RWPE2 (cell line): ENCODE measurements around the gene STK38L.

Experiments used
- ATAC-seq: fragments of 200-7000 bp; cut with Tn5 transposase; 3 replicates; pipeline ENCODE4 v1.9.1; 2021; ENCODE audit warnings: low read depth
- DNase-seq: peaks from one replicate; pipeline ENCODE4 v3.0.0-alpha.2; 2020; ENCODE audit warnings: low spot score
- H3K27ac ChIP-seq: fragments of 450-650 bp; 2 replicates; pipeline ENCODE4 v1.5.1; 2017; ENCODE audit warnings: mild to moderate bottlenecking; ENCODE audit not compliant: poor library complexity, severe bottlenecking
- H3K27me3 ChIP-seq: fragments of 250-450 bp; sonication (Bioruptor Pico); 2 replicates; pipeline ENCODE4 v1.5.1; 2021; ENCODE audit warnings: mild to moderate bottlenecking, moderate library complexity; ENCODE audit not compliant: insufficient read depth, poor library complexity, severe bottlenecking
- H3K36me3 ChIP-seq: fragments of 250-450 bp; sonication (Bioruptor Pico); 2 replicates; pipeline ENCODE4 v1.5.1; 2020; ENCODE audit warnings: low read depth, mild to moderate bottlenecking, moderate library complexity
- H3K4me1 ChIP-seq: fragments of 250-450 bp; sonication (Bioruptor Pico); 2 replicates; pipeline ENCODE4 v1.5.1; 2021; ENCODE audit warnings: mild to moderate bottlenecking, moderate library complexity; ENCODE audit not compliant: insufficient read depth, poor library complexity, severe bottlenecking
- H3K4me3 ChIP-seq: fragments of 250-450 bp; sonication (Bioruptor Pico); 2 replicates; pipeline ENCODE4 v1.5.1; 2021; ENCODE audit warnings: mild to moderate bottlenecking, moderate library complexity; ENCODE audit not compliant: severe bottlenecking
- H3K9me3 ChIP-seq: fragments of 250-450 bp; sonication (Bioruptor Pico); 2 replicates; pipeline ENCODE4 v1.5.1; 2021; ENCODE audit warnings: mild to moderate bottlenecking, moderate library complexity; ENCODE audit not compliant: severe bottlenecking
- CTCF ChIP-seq: fragments of 450-650 bp; IDR thresholded peaks from one replicate; pipeline ENCODE4 v1.5.1; 2017; ENCODE audit warnings: mild to moderate bottlenecking, moderate library complexity; ENCODE audit not compliant: poor library complexity, severe bottlenecking

Gene STK38L

GRCh38 chr12:27342536-27342935, 98.5 kb downstream of the STK38L start:
- ATAC-seq (no peak), DNase-seq (no peak)
- peaks cover 50% of the 10 kb centered on the region for H3K4me1 ChIP-seq
- no peaks in the 10 kb centered on the region for H3K27me3 ChIP-seq
- H3K4me3 ChIP-seq, result no peak overlapping the region
- TF ChIP-seq CTCF, result no peak
- H3K27ac ChIP-seq, result peak overlapping the region; percentile 96
- no peaks in the 10 kb centered on the region; the same call in 1 of the 2 replicates for H3K36me3 ChIP-seq
- no peaks in the 10 kb centered on the region for H3K9me3 ChIP-seq

- H3K9me3 ChIP-seq, result no peaks in the 10 kb centered on the region
- no peaks in the 10 kb centered on the region for H3K27me3 ChIP-seq
- no peak for TF ChIP-seq CTCF
- DNase-seq (no peak), ATAC-seq (peak; percentile 87)
- H3K36me3 ChIP-seq, result no peaks in the 10 kb centered on the region
- peaks cover 55% of the 10 kb centered on the region for H3K4me1 ChIP-seq
- no peak overlapping the region for H3K4me3 ChIP-seq
- peak overlapping the region; percentile 96 for H3K27ac ChIP-seq
These were observed 99.3 kb downstream of the STK38L start for GRCh38 chr12:27343255-27344000.

GRCh38 chr12:27344246-27344645, 100.2 kb downstream of the STK38L start:
- no peak for TF ChIP-seq CTCF
- Histone ChIP-seq H3K36me3 (no peaks in the 10 kb centered on the region), H3K4me3 (no peak overlapping the region), H3K4me1 (peaks cover 55% of the 10 kb centered on the region), H3K27ac (peak overlapping the region; percentile 96), H3K27me3 (no peaks in the 10 kb centered on the region), H3K9me3 (no peaks in the 10 kb centered on the region)
- DNase-seq, result no peak
- ATAC-seq, result no peak

- H3K27ac ChIP-seq, result peak overlapping the region; percentile 96
- no peaks in the 10 kb centered on the region for H3K9me3 ChIP-seq
- ATAC-seq (no peak), DNase-seq (no peak)
- H3K36me3 ChIP-seq, result no peaks in the 10 kb centered on the region
- no peaks in the 10 kb centered on the region for H3K27me3 ChIP-seq
- TF ChIP-seq CTCF, result no peak
- H3K4me3 ChIP-seq, result no peak overlapping the region
- H3K4me1 ChIP-seq, result peaks cover 55% of the 10 kb centered on the region
These were observed 100.7 kb downstream of the STK38L start for GRCh38 chr12:27344760-27345159.

GRCh38 chr12:27345376-27345775, 101.3 kb downstream of the STK38L start:
- Histone ChIP-seq H3K27ac (peak overlapping the region; percentile 96), H3K9me3 (no peaks in the 10 kb centered on the region), H3K36me3 (no peaks in the 10 kb centered on the region), H3K4me3 (no peak overlapping the region), H3K27me3 (no peaks in the 10 kb centered on the region), H3K4me1 (peaks cover 54% of the 10 kb centered on the region)
- ATAC-seq (no peak), DNase-seq (no peak)
- TF ChIP-seq CTCF, result no peak
